ENCODE data around the gene LETMD1. TPM values are rescaled to one million over a fixed set of nuclear protein-coding genes. Genes with fewer than 3 reads are reported as not detected.

The LETMD1 gene
- total and polyA plus RNA-seq, 2 of the 13 experiments (the other 11 are each of a cell fraction or from before 2014, with no cell fraction given) = 43.3 to 87.7 TPM

DNA sequence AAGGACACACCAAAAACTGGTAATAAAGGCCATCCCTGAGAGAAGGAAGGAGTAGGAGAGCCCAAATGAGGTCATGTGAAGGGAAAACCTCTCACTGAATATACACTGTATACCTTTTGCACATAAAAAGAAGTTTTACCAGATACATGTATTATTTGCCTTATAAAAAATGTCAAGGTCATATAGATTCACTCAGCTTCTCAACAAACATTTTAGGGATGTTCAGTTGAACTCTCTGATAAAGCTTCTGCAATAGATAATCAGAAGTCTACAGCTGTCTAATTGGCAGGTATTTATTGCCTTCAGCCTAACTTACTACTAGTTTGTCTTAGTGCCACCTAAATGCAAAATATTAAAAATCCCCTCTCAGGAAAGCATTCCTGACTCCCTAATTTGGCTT, 30.7 kb upstream of the LETMD1 start (continued):
- TF ChIP-seq SIN3A (IDR thresholded peaks at IDR 0.05; ENCODE audit: borderline replicate concordance, low read depth, low read length) (no peak), ZNF44 (CRISPR knock-in tag; IDR thresholded peaks at IDR 0.05) (no peak), GATAD1 (CRISPR knock-in tag; IDR thresholded peaks at IDR 0.05) (no peak), TBX3 (IDR thresholded peaks at IDR 0.05; ENCODE audit: borderline replicate concordance) (no peak)
- TF ChIP-seq, protein P1, sequence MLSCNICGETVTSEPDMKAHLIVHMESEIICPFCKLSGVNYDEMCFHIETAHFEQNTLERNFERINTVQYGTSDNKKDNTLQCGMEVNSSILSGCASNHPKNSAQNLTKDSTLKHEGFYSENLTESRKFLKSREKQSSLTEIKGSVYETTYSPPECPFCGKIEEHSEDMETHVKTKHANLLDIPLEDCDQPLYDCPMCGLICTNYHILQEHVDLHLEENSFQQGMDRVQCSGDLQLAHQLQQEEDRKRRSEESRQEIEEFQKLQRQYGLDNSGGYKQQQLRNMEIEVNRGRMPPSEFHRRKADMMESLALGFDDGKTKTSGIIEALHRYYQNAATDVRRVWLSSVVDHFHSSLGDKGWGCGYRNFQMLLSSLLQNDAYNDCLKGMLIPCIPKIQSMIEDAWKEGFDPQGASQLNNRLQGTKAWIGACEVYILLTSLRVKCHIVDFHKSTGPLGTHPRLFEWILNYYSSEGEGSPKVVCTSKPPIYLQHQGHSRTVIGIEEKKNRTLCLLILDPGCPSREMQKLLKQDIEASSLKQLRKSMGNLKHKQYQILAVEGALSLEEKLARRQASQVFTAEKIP (CRISPR knock-in tag; IDR thresholded peaks at IDR 0.05; ENCODE audit: borderline replicate concordance) = no peak
- TF ChIP-seq, protein P2, sequence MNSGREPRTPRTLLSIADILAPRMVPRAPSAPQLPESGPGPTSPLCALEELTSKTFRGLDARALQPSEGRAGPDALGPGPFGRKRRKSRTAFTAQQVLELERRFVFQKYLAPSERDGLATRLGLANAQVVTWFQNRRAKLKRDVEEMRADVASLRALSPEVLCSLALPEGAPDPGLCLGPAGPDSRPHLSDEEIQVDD (CRISPR knock-in tag; IDR thresholded peaks at IDR 0.05; ENCODE audit: borderline replicate concordance) = no peak
- TF ChIP-seq, protein P3, sequence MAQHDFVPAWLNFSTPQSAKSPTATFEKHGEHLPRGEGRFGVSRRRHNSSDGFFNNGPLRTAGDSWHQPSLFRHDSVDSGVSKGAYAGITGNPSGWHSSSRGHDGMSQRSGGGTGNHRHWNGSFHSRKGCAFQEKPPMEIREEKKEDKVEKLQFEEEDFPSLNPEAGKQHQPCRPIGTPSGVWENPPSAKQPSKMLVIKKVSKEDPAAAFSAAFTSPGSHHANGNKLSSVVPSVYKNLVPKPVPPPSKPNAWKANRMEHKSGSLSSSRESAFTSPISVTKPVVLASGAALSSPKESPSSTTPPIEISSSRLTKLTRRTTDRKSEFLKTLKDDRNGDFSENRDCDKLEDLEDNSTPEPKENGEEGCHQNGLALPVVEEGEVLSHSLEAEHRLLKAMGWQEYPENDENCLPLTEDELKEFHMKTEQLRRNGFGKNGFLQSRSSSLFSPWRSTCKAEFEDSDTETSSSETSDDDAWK (CRISPR knock-in tag; IDR thresholded peaks at IDR 0.05) = no peak

DNA sequence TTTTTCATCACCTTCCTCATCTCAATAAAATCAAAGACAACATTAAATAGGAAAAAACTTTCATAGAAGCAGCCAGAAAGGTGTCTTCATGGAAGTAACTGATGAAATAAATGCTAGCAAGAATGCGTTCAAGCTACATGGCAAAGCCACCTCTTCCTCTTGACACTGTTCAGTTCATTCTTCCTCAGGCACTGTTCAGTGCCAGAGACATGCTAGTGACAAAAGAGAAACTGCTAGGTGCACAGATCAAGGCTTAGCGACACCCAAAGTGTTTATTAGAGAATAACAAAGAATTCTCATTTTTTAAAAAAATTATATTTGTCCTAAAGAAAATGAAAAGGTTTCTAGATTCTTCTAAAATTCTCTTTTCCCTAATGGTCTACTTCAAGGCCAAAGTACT, 29.2 kb upstream of the LETMD1 start:
- BruUV-seq (replicated peaks) = no TSS peak
- ATAC-seq (no peak), DNase-seq (ENCODE audit: low spot score) (no peak), FAIRE-seq (no peak)
- Histone ChIP-seq H3K4me3 (replicated peaks in 1 of 3; ENCODE audit: insufficient read depth in 1 of 3, low read depth in 2 of 3, low read length in 3 of 3) (no peak overlapping the region), H3K36me3 (replicated peaks in 1 of 2; ENCODE audit: control insufficient read depth in 1 of 2, insufficient read depth in 2 of 2, low read length in 2 of 2) (0 out of 5 replicates have a peak, but pooled peaks cover 0 to 7% of the 10 kb centered on the region in 2 experiments), H3K4me1 (ENCODE audit: insufficient read depth, low read length) (peaks cover 68% of the 10 kb centered on the region), H3K27ac (ENCODE audit: extremely low read length, insufficient read depth, low read length) (no peak overlapping the region), H3K27me3 (ENCODE audit: control insufficient read depth in 1 of 2, insufficient read depth in 2 of 2, low read length in 2 of 2) (no peaks in the 10 kb centered on the region), H3K4me2 (ENCODE audit: low read depth, low read length) (no peak overlapping the region), H3K9ac (ENCODE audit: insufficient read depth, low read depth, low read length) (no peak overlapping the region), H4K20me1 (ENCODE audit: insufficient read depth, low read length) (no peaks in the 10 kb centered on the region), H2AFZ (ENCODE audit: low read length) (no peak overlapping the region), H3K79me2 (ENCODE audit: insufficient read depth, low read length) (peaks cover 87% of the 10 kb centered on the region), H3K9me3 (ENCODE audit: low read length) (no peaks in the 10 kb centered on the region)
- TF ChIP-seq PITX1 (CRISPR knock-in tag; IDR thresholded peaks at IDR 0.05) = no peak
- 97% methylated on average over 2 of the region's 2 CpGs for whole genome bisulfite sequencing (ENCODE audit: low lambda C conversion rate)
- POLR2A ChIA-PET = interaction anchor here (1.5 kb wide), 1 partner anchor 7 kb away, joined by 5 read pairs; the partner anchor contains the start of gene SLC11A2
- in situ Hi-C loops (cut with HindIII; ENCODE audit: extremely low pct_ligation_motif_present, low pct_unique_long_range_greater_than_20kb) (no loop called here), intact Hi-C loops (cut with micrococcal nuclease; ENCODE audit: unreplicated experiment) (no loop called here)
- CTCF ChIA-PET (ENCODE audit: low intra/inter-chr PET ratio, low total read pairs) = no interaction called here
